Neural cell (in vitro differentiated cells): Measurements from ENCODE around the gene IGLON5. TPM values are rescaled to one million over a fixed set of nuclear protein-coding genes. Genes with fewer than 3 reads are reported as not detected.

Experiments used
- H2AFZ ChIP-seq: fragments of 200-600, 300-800 bp; sonication (generic), shearing (Covaris generic); 2 replicates; pipeline ENCODE4 v1.6.0; 2014; ENCODE audit warnings: low read depth, mild to moderate bottlenecking, antibody characterized with exemption, low read length, moderate library complexity
- H3F3A ChIP-seq: fragments of 200-600 bp; shearing (Covaris generic); 2 replicates; pipeline ENCODE4 v1.6.1; 2016; ENCODE audit warnings: mild to moderate bottlenecking, moderate library complexity, mixed read lengths, antibody characterized with exemption, low read length; ENCODE audit not compliant: insufficient read depth, poor library complexity, severe bottlenecking
- H3K27ac ChIP-seq: fragments of 200-600, 300-800 bp; sonication (generic), shearing (Covaris generic); 2 replicates; pipeline ENCODE4 v1.5.1; 2014; ENCODE audit warnings: mild to moderate bottlenecking, low read length, moderate library complexity
- H3K27me3 ChIP-seq: fragments of 300-800, 200-600 bp; sonication (generic), shearing (Covaris generic); 2 replicates; pipeline ENCODE4 v1.6.0; 2014; ENCODE audit warnings: mild to moderate bottlenecking, low read depth, low read length, moderate library complexity; ENCODE audit not compliant: insufficient read depth
- H3K36me3 ChIP-seq: fragments of 300-800, 200-600 bp; sonication (generic), shearing (Covaris generic); 2 replicates; pipeline ENCODE4 v1.5.1; 2014; ENCODE audit warnings: mild to moderate bottlenecking, antibody characterized with exemption, low read length, moderate library complexity; ENCODE audit not compliant: insufficient read depth
- H3K4me2 ChIP-seq: fragments of 300-800, 200-600 bp; sonication (generic), shearing (Covaris generic); 2 replicates; pipeline ENCODE4 v1.6.0; 2014; ENCODE audit warnings: mild to moderate bottlenecking, low read length
- H3K4me3 ChIP-seq: fragments of 300-800, 200-600 bp; sonication (generic), shearing (Covaris generic); 2 replicates; pipeline ENCODE4 v1.5.1; 2014; ENCODE audit warnings: mild to moderate bottlenecking, low read length, moderate library complexity
- H3K79me2 ChIP-seq: fragments of 200-600 bp; shearing (Covaris generic); replicated peaks from 2 replicates; pipeline ENCODE4 v1.6.0; 2014; ENCODE audit warnings: mild to moderate bottlenecking, low read length, moderate library complexity; ENCODE audit not compliant: insufficient read depth
- H3K9ac ChIP-seq: fragments of 300-800, 200-600 bp; sonication (generic), shearing (Covaris generic); 2 replicates; pipeline ENCODE4 v1.6.1; 2016; ENCODE audit warnings: mild to moderate bottlenecking, low read length, mixed read lengths
- H3K9me2 ChIP-seq: fragments of 200-600 bp; shearing (Covaris generic); 2 replicates; pipeline ENCODE4 v1.6.1; 2016; ENCODE audit warnings: mild to moderate bottlenecking, low read length, mixed read lengths; ENCODE audit not compliant: insufficient read depth
- H3K9me3 ChIP-seq: fragments of 200-600, 300-800 bp; sonication (generic), shearing (Covaris generic); 2 replicates; pipeline ENCODE4 v1.6.1; 2016; ENCODE audit warnings: mild to moderate bottlenecking, mixed run types, low read length, moderate library complexity, mixed read lengths
- H4K20me1 ChIP-seq: fragments of 200-600 bp; shearing (Covaris generic); 2 replicates; pipeline ENCODE4 v1.6.1; 2016; ENCODE audit warnings: mild to moderate bottlenecking, mixed run types; ENCODE audit not compliant: insufficient read depth
- MXI1 ChIP-seq: fragments of 450-650 bp; conservative IDR thresholded peaks from 2 replicates; pipeline ENCODE4 v1.6.1; 2014; ENCODE audit warnings: antibody characterized with exemption, mild to moderate bottlenecking; ENCODE audit not compliant: poor library complexity, severe bottlenecking
- POLR2AphosphoS5 ChIP-seq: IDR thresholded peaks from 2 replicates; pipeline ENCODE4 v1.6.1; 2012
- RAD21 ChIP-seq: fragments of 450-650 bp; conservative IDR thresholded peaks from 2 replicates; pipeline ENCODE4 v1.6.1; 2014; ENCODE audit warnings: antibody characterized with exemption, mild to moderate bottlenecking, moderate library complexity
- REST ChIP-seq: IDR thresholded peaks from 2 replicates; pipeline ENCODE4 v1.6.1; 2012; ENCODE audit warnings: borderline replicate concordance
- SMC3 ChIP-seq: fragments of 450-650 bp; conservative IDR thresholded peaks from 2 replicates; pipeline ENCODE4 v1.6.1; 2014; ENCODE audit warnings: antibody characterized with exemption, mild to moderate bottlenecking, moderate library complexity; ENCODE audit not compliant: poor library complexity
- TAF1 ChIP-seq: IDR thresholded peaks from 2 replicates; pipeline ENCODE4 v1.6.1; 2012; ENCODE audit warnings: low read depth
- polyA plus RNA-seq: library from polyadenylated mRNA; depleted of rRNA; stranded (reverse); fragments of >200 nt; gene quantifications from 2 replicates; pipeline ENCODE4 v1.2.3, GENCODE V29; 2014

The IGLON5 gene
- polyA plus RNA-seq, 1 donor from 2014 or later: 13.5 TPM

DNA sequence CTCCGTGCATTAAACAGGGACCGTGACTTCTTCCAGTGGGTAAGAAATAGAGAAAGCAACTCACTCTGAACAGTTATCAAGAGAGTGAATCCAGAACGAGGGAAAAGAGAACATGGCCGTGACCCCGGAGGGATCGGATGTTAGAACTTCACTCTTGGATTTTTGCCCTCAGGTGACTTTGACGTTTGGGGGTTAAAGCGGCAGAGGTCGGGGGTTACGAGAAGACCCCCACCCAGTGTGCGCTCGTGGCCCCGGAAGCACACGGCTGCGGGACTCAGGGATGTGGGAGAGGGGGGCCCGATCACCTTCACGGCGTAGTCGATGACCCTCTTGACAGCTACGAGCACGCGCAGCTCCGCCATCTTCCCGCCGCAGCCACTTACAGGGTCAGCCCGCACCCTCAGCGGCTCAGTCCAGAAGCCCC, 54.5 kb downstream of the IGLON5 start, which contains the start of gene ETFB:
ETFB (minus strand) TSS at position 424 of the 424 bp plus-strand sequence; CDS start at position 362, 62 bp downstream.
- Histone ChIP-seq H3K27me3 (no peaks in the 10 kb centered on the region), H3K79me2 (no peaks in the 10 kb centered on the region), H3K9ac (peak within 1 kb of the TSS; percentile 83), H2AFZ (peak within 1 kb of the TSS; percentile 93), H3K4me3 (peak within 1 kb of the TSS; percentile 85), H3K27ac (peak within 1 kb of the TSS; percentile 66), H3K9me3 (no peaks in the 10 kb centered on the region), H3K4me2 (peak within 1 kb of the TSS; percentile 98), H3K36me3 (no peaks in the 10 kb centered on the region), H4K20me1 (no peaks in the 10 kb centered on the region), H3F3A (peaks cover 5% of the 10 kb centered on the region), H3K9me2 (no peaks in the 10 kb centered on the region)
- no peak for TF ChIP-seq RAD21
- peak; percentile 69 for TF ChIP-seq TAF1

DNA sequence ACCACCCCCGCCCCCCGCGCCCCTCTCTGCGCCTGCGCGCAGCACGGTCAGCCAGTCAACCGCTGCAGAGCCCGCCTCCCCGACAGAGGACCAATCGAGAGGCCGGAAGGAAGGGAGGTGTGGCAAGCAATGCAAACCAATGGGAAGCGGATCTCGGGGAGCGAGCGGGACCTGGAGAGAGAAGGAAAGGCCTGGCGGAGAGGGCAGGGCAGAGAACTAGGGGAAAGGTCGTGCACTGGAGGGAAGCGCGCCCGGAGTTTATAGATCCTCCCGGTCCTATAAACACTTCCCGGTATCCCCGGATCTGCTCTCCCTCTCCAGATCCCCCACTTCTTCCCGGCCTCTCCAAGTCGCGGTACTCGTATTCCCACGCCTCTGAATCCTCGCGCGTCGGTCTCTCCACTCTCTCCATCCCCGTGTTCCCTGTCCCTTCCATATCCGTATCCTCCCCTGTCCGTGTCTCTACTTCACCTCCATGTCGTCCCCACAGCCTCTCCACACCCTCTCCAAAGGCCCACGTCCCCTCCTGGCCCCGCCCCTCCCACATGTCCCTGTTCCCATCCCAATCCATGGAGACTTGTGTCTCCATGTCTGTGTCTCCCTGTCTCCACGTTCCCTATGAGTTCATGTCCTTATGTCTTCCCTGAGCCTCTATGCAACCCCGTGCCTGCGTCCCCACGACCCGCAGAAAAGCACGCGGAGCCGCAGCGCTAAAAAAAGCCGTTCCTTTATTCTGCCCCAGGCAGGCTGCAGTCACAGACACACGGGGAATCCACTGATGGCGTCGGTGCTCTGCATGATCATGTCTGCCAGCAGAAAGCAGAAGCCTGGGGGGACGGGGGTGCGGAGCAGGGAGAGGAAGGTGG, 55.2 kb downstream of the IGLON5 start:
- H3K36me3 ChIP-seq: no peaks in the 10 kb centered on the region
- H4K20me1 ChIP-seq: no peaks in the 10 kb centered on the region
- H3K4me3 ChIP-seq: peak overlapping the region; percentile 85
- peak overlapping the region; percentile 98 for H3K4me2 ChIP-seq
- peaks cover 5% of the 10 kb centered on the region for H3F3A ChIP-seq
- TF ChIP-seq MXI1 (peak; percentile 63), POLR2AphosphoS5 (peak; percentile 93), TAF1 (no peak), REST (peak; percentile 20)
- H3K9ac ChIP-seq: peak overlapping the region; percentile 83
- no peaks in the 10 kb centered on the region for H3K27me3 ChIP-seq
- H3K9me3 ChIP-seq: no peaks in the 10 kb centered on the region
- peak overlapping the region; percentile 66 for H3K27ac ChIP-seq
- peak overlapping the region; percentile 93 for H2AFZ ChIP-seq
- H3K9me2 ChIP-seq: no peaks in the 10 kb centered on the region
- no peaks in the 10 kb centered on the region for H3K79me2 ChIP-seq

- H3K4me2 ChIP-seq: peak overlapping the region; percentile 98
- H3K36me3 ChIP-seq: no peaks in the 10 kb centered on the region
- no peaks in the 10 kb centered on the region for H3K9me3 ChIP-seq
- H3K79me2 ChIP-seq: no peaks in the 10 kb centered on the region
- H3F3A ChIP-seq: peaks cover 5% of the 10 kb centered on the region
- peak overlapping the region; percentile 83 for H3K9ac ChIP-seq
- peak overlapping the region; percentile 93 for H2AFZ ChIP-seq
- peak overlapping the region; percentile 85 for H3K4me3 ChIP-seq
- no peaks in the 10 kb centered on the region for H4K20me1 ChIP-seq
- peak; percentile 6 for TF ChIP-seq TAF1
- no peak for TF ChIP-seq SMC3
- peak; percentile 59 for TF ChIP-seq POLR2AphosphoS5
- H3K27ac ChIP-seq: peak overlapping the region; percentile 66
- no peaks in the 10 kb centered on the region for H3K27me3 ChIP-seq
- H3K9me2 ChIP-seq: no peaks in the 10 kb centered on the region
These were observed 55.8 kb downstream of the IGLON5 start for GRCh38 chr19:51367255-51367564.
